Rectal smooth muscle tissue (tissue), 1 donor: Measurements from ENCODE around the gene PWWP2B.

Experiments
- H3K27ac ChIP-seq: one replicate; pipeline ENCODE4 v1.7.0; 2013; ENCODE audit warnings: low read depth, low read length, inconsistent platforms
- H3K27me3 ChIP-seq: one replicate; pipeline ENCODE4 v1.7.0; 2013; ENCODE audit warnings: low read length; ENCODE audit not compliant: control insufficient read depth, insufficient read depth
- H3K36me3 ChIP-seq: one replicate; pipeline ENCODE4 v1.7.0; 2013; ENCODE audit warnings: low read length; ENCODE audit not compliant: control insufficient read depth, insufficient read depth
- H3K4me1 ChIP-seq: one replicate; pipeline ENCODE4 v1.7.0; 2013; ENCODE audit warnings: low read length; ENCODE audit not compliant: control insufficient read depth, insufficient read depth
- H3K4me3 ChIP-seq: one replicate; pipeline ENCODE4 v1.7.0; 2013; ENCODE audit warnings: low read length
- H3K9ac ChIP-seq: one replicate; pipeline ENCODE4 v1.7.0; 2013; ENCODE audit warnings: low read length

Gene PWWP2B

DNA sequence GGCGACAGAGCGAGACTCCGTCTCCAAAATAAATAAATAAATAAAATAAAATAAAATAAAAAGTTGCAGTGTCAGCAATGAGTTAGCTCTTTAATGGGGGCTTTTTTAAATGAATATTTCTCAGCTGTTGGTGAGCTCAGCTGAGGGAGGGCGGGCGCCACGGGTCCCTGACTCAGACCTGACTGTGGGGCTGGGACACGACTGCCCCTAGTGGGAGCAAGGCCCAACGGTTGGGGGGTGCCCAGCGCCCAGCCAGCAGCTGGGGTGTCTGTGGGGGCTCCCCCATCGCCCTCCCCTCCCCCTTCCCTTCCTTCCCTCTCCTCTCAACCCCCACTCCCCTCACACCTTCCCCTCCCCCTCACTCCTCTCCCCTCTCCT, 46.6 kb downstream of the PWWP2B start:
- H3K27me3 ChIP-seq: no peaks in the 10 kb centered on the region

DNA sequence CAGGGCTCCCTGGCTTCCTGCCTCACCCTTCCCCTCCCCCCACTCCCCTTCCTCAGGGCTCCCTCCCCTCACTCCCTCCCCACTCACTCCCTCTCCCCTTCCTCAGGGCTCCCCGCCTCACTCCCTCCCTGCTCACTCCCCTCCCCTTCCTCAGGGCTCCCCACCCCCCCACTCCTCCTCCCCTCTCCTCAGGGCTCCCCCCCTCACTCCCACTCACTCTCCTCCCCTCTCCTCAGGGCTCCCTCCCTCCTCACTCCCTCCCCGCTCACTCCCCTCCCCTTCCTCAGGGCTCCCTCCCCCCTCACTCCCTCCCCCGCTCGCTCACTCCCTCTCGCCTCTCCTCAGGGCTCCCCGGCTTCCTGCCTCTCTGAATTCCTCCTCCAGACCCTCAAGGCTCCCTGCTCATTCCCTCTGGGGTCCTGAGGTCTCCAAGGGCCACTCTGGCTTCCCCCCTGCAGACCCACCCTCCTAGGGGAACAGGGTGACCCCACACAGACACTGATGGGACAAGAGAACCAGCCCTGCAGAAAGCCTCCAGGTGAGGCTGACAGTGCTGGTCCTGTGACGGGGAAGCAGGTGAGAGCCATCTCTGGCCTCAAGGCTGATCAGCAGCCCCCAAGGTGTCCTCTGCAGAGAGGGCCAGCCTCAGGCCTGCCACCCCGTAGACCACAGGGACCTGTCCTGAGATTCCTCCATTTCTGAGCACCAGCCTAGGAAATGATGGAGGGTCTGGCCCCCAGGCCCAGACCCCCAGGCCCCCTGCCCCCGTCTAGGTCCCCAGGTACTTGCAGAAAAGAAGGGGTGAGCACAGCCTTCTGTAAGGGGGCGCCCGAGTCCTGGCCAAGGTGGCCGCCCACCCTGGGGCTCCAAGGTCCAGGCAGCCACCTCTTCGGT, 47.2 kb downstream of the PWWP2B start:
- Histone ChIP-seq H3K27ac (no peak overlapping the region), H3K27me3 (no peaks in the 10 kb centered on the region), H3K4me1 (peaks cover 10% of the 10 kb centered on the region), H3K9ac (no peak overlapping the region), H3K4me3 (no peak overlapping the region), H3K36me3 (no peaks in the 10 kb centered on the region)

More for the DNA sequence above, 46.6 kb downstream of the PWWP2B start:
- H3K4me1 ChIP-seq: peaks cover 10% of the 10 kb centered on the region
- H3K9ac ChIP-seq: no peak overlapping the region
- no peak overlapping the region for H3K4me3 ChIP-seq
- no peaks in the 10 kb centered on the region for H3K36me3 ChIP-seq
- H3K27ac ChIP-seq: no peak overlapping the region

DNA sequence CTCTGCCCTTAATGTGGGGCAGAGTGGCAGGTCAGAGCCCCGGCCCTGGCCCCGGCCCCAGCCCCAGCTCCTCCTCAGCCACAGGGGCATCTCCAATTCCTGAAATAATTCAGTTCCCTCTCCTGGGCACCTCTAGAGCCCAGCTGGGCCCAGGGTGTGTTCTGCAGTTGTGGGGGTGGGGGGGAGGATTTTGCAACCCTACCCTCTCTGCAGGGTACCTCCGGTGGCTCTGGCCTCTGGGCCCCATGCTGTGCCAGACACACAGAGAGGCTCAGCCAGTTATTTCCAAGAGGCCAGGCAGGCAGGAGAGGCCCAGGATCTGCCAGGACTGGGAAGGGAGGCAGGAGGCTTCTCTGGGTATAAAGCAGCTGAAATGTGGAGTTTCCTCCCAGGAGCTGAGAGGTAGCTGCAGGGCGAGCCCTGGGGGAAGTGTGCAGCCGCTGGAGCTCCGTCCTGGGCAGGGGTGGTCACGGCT, 47.9 kb downstream of the PWWP2B start:
- Histone ChIP-seq H3K27ac (no peak overlapping the region), H3K9ac (no peak overlapping the region), H3K4me1 (peaks cover 10% of the 10 kb centered on the region)

DNA sequence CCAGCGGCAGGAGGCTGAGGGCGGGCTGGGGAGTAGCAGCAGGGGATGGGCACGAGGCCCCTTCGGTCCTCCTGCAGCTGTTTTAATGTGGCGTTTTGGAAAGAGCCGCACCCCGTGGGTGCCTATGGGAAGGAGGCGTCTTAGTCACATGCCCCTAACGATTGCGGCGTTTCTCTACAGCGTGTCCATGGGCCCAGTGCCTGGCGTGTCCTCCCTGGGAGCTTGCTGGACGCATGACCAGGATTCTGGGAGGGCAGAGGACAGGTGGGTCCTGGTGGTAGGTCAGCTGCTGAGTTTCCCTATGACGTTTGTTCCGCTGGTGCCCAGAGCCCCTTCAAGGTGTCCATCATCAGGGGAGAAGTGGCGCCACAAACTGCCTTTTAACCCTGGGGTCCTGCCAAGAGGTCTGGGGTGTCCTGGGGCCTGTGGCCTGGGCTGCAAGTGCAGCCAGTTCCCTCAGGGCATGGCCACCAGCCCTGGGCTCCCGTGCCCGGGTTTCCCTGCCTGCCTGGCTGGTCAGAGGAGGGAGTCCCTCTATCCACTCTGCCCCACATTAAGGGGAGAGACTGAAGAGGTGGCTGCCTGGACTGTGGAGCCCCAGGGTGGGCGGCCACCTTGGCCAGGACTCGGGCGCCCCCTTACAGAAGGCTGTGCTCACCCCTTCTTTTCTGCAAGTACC, 48.7 kb downstream of the PWWP2B start:
- no peaks in the 10 kb centered on the region for H3K36me3 ChIP-seq
- H3K4me3 ChIP-seq: no peak overlapping the region
- H3K27me3 ChIP-seq: no peaks in the 10 kb centered on the region
- H3K4me1 ChIP-seq: peaks cover 10% of the 10 kb centered on the region
- H3K9ac ChIP-seq: no peak overlapping the region
- no peak overlapping the region for H3K27ac ChIP-seq

More for the DNA sequence above, 47.9 kb downstream of the PWWP2B start:
- Histone ChIP-seq H3K27me3 (no peaks in the 10 kb centered on the region), H3K4me3 (no peak overlapping the region), H3K36me3 (no peaks in the 10 kb centered on the region)

DNA sequence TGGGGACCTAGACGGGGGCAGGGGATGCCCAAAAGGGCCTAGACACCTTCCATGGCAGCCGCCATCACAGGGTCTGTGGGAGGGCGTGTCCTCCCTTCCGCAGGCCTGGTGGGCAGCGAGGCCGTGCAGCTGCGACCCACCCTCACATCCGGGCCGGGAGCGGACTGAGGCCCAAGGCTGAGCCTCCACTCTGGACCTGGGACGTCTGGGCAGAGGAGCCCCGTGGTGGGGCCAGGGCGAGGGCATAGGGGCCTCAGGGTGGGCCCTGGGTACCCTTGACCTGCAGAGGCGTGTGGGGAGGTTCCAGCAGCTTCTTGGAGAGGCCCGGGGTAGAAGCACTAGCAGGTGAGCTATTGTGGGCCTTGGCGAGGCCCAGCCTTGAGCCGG, 49.2 kb downstream of the PWWP2B start:
- Histone ChIP-seq H3K36me3 (no peaks in the 10 kb centered on the region), H3K9ac (peak overlapping the region; percentile 40), H3K27ac (no peak overlapping the region), H3K4me3 (no peak overlapping the region), H3K4me1 (peaks cover 10% of the 10 kb centered on the region), H3K27me3 (no peaks in the 10 kb centered on the region)

DNA sequence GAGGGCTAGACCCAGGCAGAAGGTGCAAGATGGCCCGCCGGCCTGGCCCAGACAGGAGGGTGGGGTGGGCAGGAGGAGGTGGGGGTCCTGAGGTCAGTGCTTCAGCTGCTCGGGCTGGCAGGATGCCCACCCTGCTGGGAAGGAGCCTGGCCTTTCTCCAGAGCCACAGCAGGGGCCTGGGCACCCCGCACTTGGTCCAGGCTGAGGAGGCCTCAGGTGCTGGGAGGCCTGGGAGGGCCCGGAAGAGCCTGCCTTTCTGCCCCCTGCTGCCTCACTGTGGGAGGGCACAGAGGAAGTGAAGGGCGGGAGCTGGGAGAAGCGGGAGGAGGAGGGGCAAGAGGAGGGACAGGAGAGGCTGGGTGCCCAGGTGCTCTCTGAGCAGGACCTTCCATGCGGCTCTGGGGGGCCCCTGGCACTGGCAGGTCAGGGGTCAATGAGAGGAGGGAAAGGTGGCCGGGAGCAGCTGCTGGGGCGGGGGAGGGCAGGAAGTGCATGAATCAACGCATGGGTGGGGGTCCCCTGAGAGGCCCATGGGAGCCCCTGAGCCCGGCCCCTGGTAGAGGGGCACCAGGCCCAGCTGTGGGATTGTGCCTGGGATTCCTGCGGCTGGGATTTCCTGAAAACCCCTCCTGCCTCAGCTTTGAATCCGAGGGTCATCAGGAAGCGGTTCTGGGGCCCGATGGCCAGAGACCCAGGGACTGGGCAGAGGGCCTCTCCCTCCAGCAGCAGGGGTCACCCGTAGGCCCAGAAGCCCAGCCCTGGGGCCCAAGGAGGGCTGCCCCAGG, 49.9 kb downstream of the PWWP2B start:
- H3K36me3 ChIP-seq: no peaks in the 10 kb centered on the region
- no peaks in the 10 kb centered on the region for H3K27me3 ChIP-seq
- peaks cover 10% of the 10 kb centered on the region for H3K4me1 ChIP-seq
- H3K9ac ChIP-seq: peak overlapping the region; percentile 40
- peak overlapping the region; percentile 36 for H3K4me3 ChIP-seq
- H3K27ac ChIP-seq: peak overlapping the region; percentile 62

DNA sequence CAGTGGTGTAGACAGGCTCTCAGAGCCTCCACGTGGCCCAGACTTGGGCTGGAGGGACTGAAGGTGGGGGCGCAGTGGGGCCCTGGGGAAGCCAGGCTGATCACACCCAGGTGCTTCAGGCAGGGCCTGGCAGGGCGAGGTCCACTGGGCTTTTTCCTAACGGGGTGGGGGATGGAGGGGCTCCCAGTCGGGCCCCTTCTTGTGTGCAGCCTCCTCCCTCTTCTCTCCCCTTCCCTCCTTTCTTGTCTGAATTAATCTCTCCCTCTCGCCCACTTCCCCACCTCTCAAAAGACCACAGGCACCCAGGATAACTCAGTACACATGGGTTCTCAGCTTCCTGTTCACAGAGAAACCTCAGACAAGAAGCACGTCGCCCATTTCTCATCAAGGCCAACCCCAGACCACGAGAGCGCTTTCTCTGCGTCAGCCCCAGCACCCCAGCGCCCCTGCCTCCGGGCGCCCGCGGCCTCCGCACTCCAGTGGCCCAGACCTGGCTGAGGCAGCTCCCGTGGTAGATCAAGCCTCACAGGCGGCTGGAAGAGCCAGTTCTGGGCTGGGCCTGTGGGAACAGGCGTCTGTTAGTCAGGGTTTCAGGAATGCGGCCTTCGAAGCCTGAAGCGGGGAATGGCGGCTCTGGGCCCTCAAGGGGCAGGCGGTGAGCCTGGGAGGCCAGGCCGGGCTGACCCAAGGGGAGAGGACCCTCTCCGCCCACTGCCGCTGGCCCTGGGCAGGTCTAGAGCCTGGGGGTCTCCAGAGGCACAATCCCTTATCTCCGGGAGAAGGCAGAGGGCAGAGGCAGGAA, 50.6 kb downstream of the PWWP2B start:
- Histone ChIP-seq H3K27ac (peak overlapping the region; percentile 62), H3K36me3 (no peaks in the 10 kb centered on the region), H3K27me3 (no peaks in the 10 kb centered on the region), H3K9ac (peak overlapping the region; percentile 45), H3K4me1 (peaks cover 10% of the 10 kb centered on the region), H3K4me3 (peak overlapping the region; percentile 36)

DNA sequence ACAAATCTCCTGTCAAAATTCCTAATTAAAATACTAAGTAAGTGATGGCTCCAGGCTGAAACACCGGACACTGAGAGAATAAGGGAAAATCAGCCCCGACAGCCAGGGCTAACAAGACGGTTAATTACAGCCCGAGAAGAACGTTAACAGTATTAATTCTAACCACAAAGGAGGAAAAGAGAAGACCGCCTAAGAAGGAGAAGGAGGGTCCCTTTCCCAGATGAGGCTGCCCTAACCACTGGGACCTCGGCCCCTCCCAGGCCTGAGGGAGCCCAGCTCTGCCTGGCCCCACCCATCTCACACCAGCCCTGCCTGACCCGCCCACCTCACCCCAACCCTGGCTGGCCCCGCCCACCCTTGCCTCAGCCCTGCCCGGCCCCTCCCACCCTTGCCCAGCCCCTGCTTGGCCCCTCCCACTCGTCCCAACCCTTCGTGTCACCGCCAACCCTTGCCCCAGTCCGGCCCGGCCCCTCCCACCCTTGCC, 51.3 kb downstream of the PWWP2B start:
- peaks cover 12% of the 10 kb centered on the region for H3K4me1 ChIP-seq
- no peaks in the 10 kb centered on the region for H3K27me3 ChIP-seq
- peak overlapping the region; percentile 62 for H3K27ac ChIP-seq
- peak overlapping the region; percentile 20 for H3K4me3 ChIP-seq
- no peaks in the 10 kb centered on the region for H3K36me3 ChIP-seq
- no peak overlapping the region for H3K9ac ChIP-seq

DNA sequence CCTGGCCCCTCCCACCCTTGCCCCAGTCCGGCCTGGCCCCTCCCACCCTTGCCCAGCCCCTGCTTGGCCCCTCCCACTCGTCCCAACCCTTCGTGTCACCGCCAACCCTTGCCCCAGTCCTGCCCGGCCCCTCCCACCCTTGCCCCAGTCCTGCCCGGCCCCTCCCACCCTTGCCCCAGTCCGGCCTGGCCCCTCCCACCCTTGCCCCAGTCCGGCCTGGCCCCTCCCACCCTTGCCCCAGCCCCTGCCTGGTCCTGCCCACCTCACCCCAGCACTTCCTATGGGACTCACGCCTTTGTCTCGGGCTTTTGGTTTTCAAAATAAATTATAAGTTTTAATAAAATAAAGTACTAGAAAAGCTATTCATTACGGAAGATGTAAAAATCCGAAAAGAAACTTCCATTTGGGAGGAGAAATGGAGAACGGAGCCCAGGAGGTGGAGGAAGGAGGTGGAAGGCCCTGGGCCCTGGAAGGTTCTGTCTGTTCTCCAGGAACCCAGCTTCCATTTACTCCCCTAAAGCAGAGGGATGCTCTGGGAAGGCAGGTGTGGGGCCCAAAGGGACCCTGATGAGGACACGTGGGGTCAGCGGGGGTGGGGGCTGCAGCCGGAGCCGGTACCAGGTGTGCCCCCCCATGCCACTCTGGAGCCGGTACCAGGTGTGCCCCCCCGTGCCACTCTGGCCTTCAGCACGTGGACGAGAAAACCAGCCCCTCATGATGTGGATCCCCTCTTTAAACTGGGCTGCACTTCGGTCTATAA, 52.2 kb downstream of the PWWP2B start:
- peaks cover 12% of the 10 kb centered on the region for H3K4me1 ChIP-seq
- H3K27me3 ChIP-seq: no peaks in the 10 kb centered on the region
- H3K36me3 ChIP-seq: no peaks in the 10 kb centered on the region
- no peak overlapping the region for H3K9ac ChIP-seq
- H3K27ac ChIP-seq: peak overlapping the region; percentile 40
- no peak overlapping the region for H3K4me3 ChIP-seq

DNA sequence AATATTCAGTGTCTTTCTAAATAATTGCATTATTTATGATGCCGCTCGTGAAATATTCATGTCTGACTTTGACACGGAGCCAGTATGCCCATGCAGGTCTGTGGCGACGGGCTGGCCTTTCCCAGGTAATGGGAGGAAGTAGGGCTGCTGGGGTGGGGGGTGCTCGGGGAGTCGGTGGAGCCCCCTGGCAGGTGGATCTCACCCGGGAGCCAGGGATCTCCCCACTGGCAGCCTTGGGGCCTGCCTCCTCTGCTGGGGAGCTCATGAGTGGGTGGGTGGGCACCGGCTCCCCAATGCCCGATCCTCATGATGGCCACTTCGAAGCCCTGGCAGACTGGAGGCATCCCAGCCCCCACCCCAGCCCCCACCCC, 52.8 kb downstream of the PWWP2B start:
- Histone ChIP-seq H3K27ac (no peak overlapping the region), H3K9ac (no peak overlapping the region), H3K4me3 (no peak overlapping the region), H3K27me3 (no peaks in the 10 kb centered on the region), H3K4me1 (peaks cover 12% of the 10 kb centered on the region), H3K36me3 (no peaks in the 10 kb centered on the region)

DNA sequence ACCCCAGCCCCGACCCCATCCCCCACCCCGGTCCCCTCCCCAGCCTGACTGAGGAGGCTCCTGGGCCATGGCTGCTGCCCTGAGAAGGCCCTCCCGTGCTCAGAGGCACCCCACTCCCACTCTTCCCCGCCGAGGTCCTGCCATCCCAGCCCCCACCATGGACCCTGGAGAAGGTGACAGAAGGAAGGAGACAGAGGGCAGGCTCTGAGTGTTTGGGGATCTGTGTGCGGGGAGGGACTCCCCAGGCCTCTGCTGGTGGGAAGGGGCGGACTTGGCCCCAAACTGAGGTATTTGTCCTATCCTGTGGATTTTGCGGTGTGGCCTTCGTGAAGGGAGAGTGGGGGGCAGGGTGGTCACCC, 53.4 kb downstream of the PWWP2B start:
- Histone ChIP-seq H3K36me3 (no peaks in the 10 kb centered on the region), H3K27ac (no peak overlapping the region), H3K27me3 (no peaks in the 10 kb centered on the region), H3K4me1 (peaks cover 12% of the 10 kb centered on the region), H3K9ac (no peak overlapping the region), H3K4me3 (no peak overlapping the region)
